Renal cortical epithelial cell (primary cell): Measurements from ENCODE around the gene KRT16. TPM values are rescaled to one million over a fixed set of nuclear protein-coding genes. Genes with fewer than 3 reads are reported as not detected.
A peak's percentile ranks its signal among the peaks of the same experiment; 100 is the strongest.
"Not testable (repeated sequence)": the region's sequence is repeated elsewhere in the genome, so short reads cannot be mapped to it uniquely, and the experiment has no call there.

ENCODE experiments used
- DNase-seq: peaks from one replicate; pipeline ENCODE4 v3.0.0-alpha.2; 2011; ENCODE audit warnings: low read depth
- total RNA-seq: library from RNA; depleted of rRNA; stranded (reverse); fragments of >200 nt; gene quantifications from 2 replicates; pipeline ENCODE4 v1.2.3, GENCODE V29; 2014

KRT16 gene
- total RNA-seq, 1 donor from 2014 or later, result 0.70 TPM

GRCh38 chr17:41647940-41648410 lies 35.4 kb upstream of the KRT16 start:
- DNase-seq, result peak; percentile 22

- DNase-seq, result no peak
Measured at GRCh38 chr17:41647038-41647813, 34.7 kb upstream of the KRT16 start.

GRCh38 chr17:41642252-41643156 lies 29.9 kb upstream of the KRT16 start:
- no peak for DNase-seq

- DNase-seq, result not testable (repeated sequence)
Measured at GRCh38 chr17:41640596-41640995, 28.0 kb upstream of the KRT16 start.

GRCh38 chr17:41639492-41640473 lies 27.2 kb upstream of the KRT16 start:
- no peak for DNase-seq

GRCh38 chr17:41638941-41639340 lies 26.4 kb upstream of the KRT16 start:
- no peak for DNase-seq

GRCh38 chr17:41638194-41638593 lies 25.6 kb upstream of the KRT16 start:
- DNase-seq, result no peak

- DNase-seq, result no peak
Measured at GRCh38 chr17:41636652-41637051, 24.1 kb upstream of the KRT16 start.

- DNase-seq, result no peak
Measured at GRCh38 chr17:41635121-41636097, 22.8 kb upstream of the KRT16 start.

- DNase-seq, result no peak
Measured at GRCh38 chr17:41634639-41635038, 22.1 kb upstream of the KRT16 start.

- no peak for DNase-seq
Measured at GRCh38 chr17:41633556-41634199, 21.1 kb upstream of the KRT16 start.

GRCh38 chr17:41632482-41633105 lies 20.0 kb upstream of the KRT16 start:
- no peak for DNase-seq

- no peak for DNase-seq
Measured at GRCh38 chr17:41631898-41632285, 19.3 kb upstream of the KRT16 start.

GRCh38 chr17:41631025-41631897 lies 18.7 kb upstream of the KRT16 start:
- DNase-seq, result no peak

GRCh38 chr17:41629826-41630670 lies 17.5 kb upstream of the KRT16 start:
- DNase-seq, result no peak

GRCh38 chr17:41629316-41629715 lies 16.7 kb upstream of the KRT16 start:
- DNase-seq, result no peak

GRCh38 chr17:41628621-41629255 lies 16.2 kb upstream of the KRT16 start:
- not testable (repeated sequence) for DNase-seq
